GM23338 (cell line): ENCODE measurements around the gene PAPPA. TPM values are rescaled to one million over a fixed set of nuclear protein-coding genes. Genes with fewer than 3 reads are reported as not detected.

Experiments used
- ATAC-seq: fragments of 200-7000 bp; cut with Tn5 transposase; 3 replicates; pipeline ENCODE4 v1.9.1; 2020
- DNase-seq: peaks from one replicate; pipeline ENCODE4 v3.0.0-alpha.2; 2015; ENCODE audit warnings: low spot score
- H2AFZ ChIP-seq: fragments of 200-600 bp; sonication (generic); 2 replicates; pipeline ENCODE4 v1.8.0; 2016; ENCODE audit warnings: antibody characterized with exemption, mild to moderate bottlenecking, moderate library complexity
- H3F3A ChIP-seq: fragments of 200-600 bp; sonication (generic); replicated peaks from 2 replicates; pipeline ENCODE4 v1.8.0; 2017; ENCODE audit warnings: antibody characterized with exemption, mixed run types, low read depth
- H3K27ac ChIP-seq: fragments of 200-600 bp; sonication (generic); 2 replicates; pipeline ENCODE4 v1.6.1; 2016; ENCODE audit warnings: low read depth
- H3K27me3 ChIP-seq: fragments of 200-600 bp; sonication (generic); 2 replicates; pipeline ENCODE4 v1.8.0; 2016; ENCODE audit warnings: mild to moderate bottlenecking, mixed run types, moderate library complexity; ENCODE audit not compliant: insufficient read depth
- H3K36me3 ChIP-seq: fragments of 200-600 bp; sonication (generic); 2 replicates; pipeline ENCODE4 v1.8.0; 2016; ENCODE audit warnings: mild to moderate bottlenecking; ENCODE audit not compliant: insufficient read depth
- H3K4me1 ChIP-seq: fragments of 200-600 bp; sonication (generic); 2 replicates; pipeline ENCODE4 v1.8.0; 2016; ENCODE audit warnings: mild to moderate bottlenecking, moderate library complexity; ENCODE audit not compliant: insufficient read depth
- H3K4me2 ChIP-seq: fragments of 200-600 bp; sonication (generic); 2 replicates; pipeline ENCODE4 v1.7.1; 2017; ENCODE audit warnings: mixed run types
- H3K4me3 ChIP-seq: fragments of 200-600 bp; sonication (generic); 2 replicates; pipeline ENCODE4 v1.6.1; 2016; ENCODE audit warnings: mixed run types
- H3K79me2 ChIP-seq: fragments of 200-600 bp; sonication (generic); replicated peaks from 2 replicates; pipeline ENCODE4 v1.8.0; 2017; ENCODE audit warnings: mild to moderate bottlenecking; ENCODE audit not compliant: insufficient read depth
- H3K9me2 ChIP-seq: fragments of 200-600 bp; sonication (generic); 2 replicates; pipeline ENCODE4 v1.8.0; 2017; ENCODE audit not compliant: insufficient read depth
- H4K20me1 ChIP-seq: fragments of 200-600 bp; sonication (generic); replicated peaks from 2 replicates; pipeline ENCODE4 v1.8.0; 2017; ENCODE audit warnings: mild to moderate bottlenecking; ENCODE audit not compliant: insufficient read depth
- H3K27ac Mint-ChIP-seq: 2 replicates; pipeline ENCODE4 v1.8.0; 2020; ENCODE audit warnings: inconsistent platforms, mild to moderate bottlenecking, moderate library complexity, mixed read lengths
- H3K27me3 Mint-ChIP-seq: 3 replicates; pipeline ENCODE4 v1.8.0; 2022; ENCODE audit warnings: low read depth, mild to moderate bottlenecking, moderate library complexity, mixed read lengths, inconsistent platforms; ENCODE audit not compliant: insufficient read depth, poor library complexity
- H3K36me3 Mint-ChIP-seq: 3 replicates; pipeline ENCODE4 v1.8.0; 2021; ENCODE audit warnings: low read depth, mild to moderate bottlenecking, inconsistent platforms, moderate library complexity, mixed read lengths
- H3K4me1 Mint-ChIP-seq: 3 replicates; pipeline ENCODE4 v1.8.0; 2020; ENCODE audit warnings: mild to moderate bottlenecking, inconsistent platforms, mixed read lengths
- H3K4me3 Mint-ChIP-seq: 3 replicates; pipeline ENCODE4 v1.8.0; 2021; ENCODE audit warnings: moderate library complexity, mild to moderate bottlenecking, inconsistent platforms, mixed read lengths
- H3K9me3 Mint-ChIP-seq: 3 replicates; pipeline ENCODE4 v1.8.0; 2020; ENCODE audit warnings: moderate library complexity, mild to moderate bottlenecking, inconsistent platforms, mixed read lengths
- CREB1 ChIP-seq: fragments of 250-450 bp; sonication (Bioruptor Pico); IDR thresholded peaks from 2 replicates; pipeline ENCODE4 v1.5.0; 2020; ENCODE audit warnings: low read depth, mild to moderate bottlenecking, moderate library complexity
- EZH2 ChIP-seq: fragments of 200-600 bp; sonication (generic); IDR thresholded peaks from one replicate; pipeline ENCODE4 v1.8.0; 2017; ENCODE audit warnings: antibody characterized with exemption, mild to moderate bottlenecking, low read depth; ENCODE audit not compliant: unreplicated experiment
- EZH2phosphoT487 ChIP-seq: fragments of 200-600 bp; sonication (generic); IDR thresholded peaks from one replicate; pipeline ENCODE4 v1.8.1; 2018; ENCODE audit warnings: antibody characterized with exemption; ENCODE audit not compliant: unreplicated experiment
- JUNB ChIP-seq: IDR thresholded peaks from one replicate; pipeline ENCODE4 v1.6.1; 2016; ENCODE audit warnings: antibody characterized with exemption; ENCODE audit not compliant: unreplicated experiment
- NANOG ChIP-seq: IDR thresholded peaks from 2 replicates; pipeline ENCODE4 v1.6.1; 2016; ENCODE audit warnings: antibody characterized with exemption, borderline replicate concordance
- POLR2AphosphoS5 ChIP-seq: IDR thresholded peaks from 2 replicates; pipeline ENCODE4 v1.6.1; 2016; ENCODE audit warnings: antibody characterized with exemption, low read depth
- STAT1 ChIP-seq: IDR thresholded peaks from one replicate; pipeline ENCODE4 v1.6.1; 2016; ENCODE audit warnings: antibody characterized with exemption; ENCODE audit not compliant: unreplicated experiment
- ZNF114 ChIP-seq: fragments of 250-450 bp; sonication (Bioruptor Pico); IDR thresholded peaks from 2 replicates; pipeline ENCODE4 v1.5.0; 2020; ENCODE audit warnings: mild to moderate bottlenecking, moderate library complexity
- ZNF331 ChIP-seq: fragments of 250-450 bp; sonication (Bioruptor Pico); IDR thresholded peaks from 2 replicates; pipeline ENCODE4 v1.5.0; 2020; ENCODE audit warnings: low read depth, mild to moderate bottlenecking, moderate library complexity
- polyA plus RNA-seq: library from polyadenylated mRNA; unstranded; fragments of >200 nt; fragmentation: Nextera tagmentation; extraction: Ambion mirVana; gene quantifications from 2 replicates; pipeline ENCODE4 v1.2.1, GENCODE V29; 2016
- total RNA-seq: library from RNA; depleted of rRNA; stranded (reverse); fragments of >200 nt; shearing (Covaris generic); gene quantifications from 2 replicates; pipeline ENCODE4 v1.2.3, GENCODE V29; 2014
- TF ChIP-seq, protein P1 (sequence below): IDR thresholded peaks from one replicate; pipeline ENCODE4 v1.6.1; 2018; ENCODE audit warnings: antibody characterized with exemption; ENCODE audit not compliant: unreplicated experiment
- TF ChIP-seq, protein P2 (sequence below): IDR thresholded peaks from 2 replicates; pipeline ENCODE4 v1.6.1; 2016; ENCODE audit warnings: antibody characterized with exemption
- TF ChIP-seq, protein P3 (sequence below), 2 experiments: fragments of 200-600 bp in 1 of 2; sonication (generic) in 1 of 2; conservative IDR thresholded peaks; 2 replicates each; pipeline versions ENCODE4 v1.5.1 to v1.6.1; 2016 to 2017; ENCODE audit warnings: antibody characterized with exemption in 2 of 2, low read depth in 2 of 2, mild to moderate bottlenecking in 2 of 2, moderate library complexity in 1 of 2
- TF ChIP-seq, protein P4 (sequence below): fragments of 250-450 bp; sonication (Bioruptor Pico); IDR thresholded peaks from 2 replicates; pipeline ENCODE4 v1.5.0; 2020; ENCODE audit warnings: mild to moderate bottlenecking, moderate library complexity

PAPPA gene
- total and polyA plus RNA-seq, 2 experiments from 2014 or later = 0.38 to 0.66 TPM

DNA sequence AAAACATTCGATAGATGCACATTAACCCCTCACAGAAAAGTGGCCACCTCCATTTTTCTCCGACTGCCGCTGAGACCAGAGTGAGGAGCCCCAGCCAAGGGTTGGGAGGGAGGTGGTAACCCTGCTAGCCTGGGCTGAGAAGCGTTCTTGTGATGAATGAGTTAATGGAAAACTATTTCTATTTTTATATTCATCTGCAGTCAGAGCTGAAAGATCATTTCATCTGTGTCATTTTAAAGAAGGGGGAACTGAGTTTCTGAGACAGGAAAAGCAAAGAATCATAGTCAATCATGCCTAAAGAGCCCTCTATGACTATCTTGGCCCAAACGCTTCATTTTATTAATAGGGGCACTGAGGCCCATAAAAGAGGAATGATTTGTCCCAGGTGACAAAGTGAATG lies 229.5 kb downstream of the PAPPA start:
- Histone ChIP-seq H3K79me2 (no peaks in the 10 kb centered on the region), H4K20me1 (no peaks in the 10 kb centered on the region), H3K36me3 (no peaks in the 10 kb centered on the region), H3K27me3 (no peaks in the 10 kb centered on the region), H3K4me1 (no peaks in the 10 kb centered on the region), H2AFZ (no peak overlapping the region), H3K4me2 (no peak overlapping the region), H3K9me2 (no peaks in the 10 kb centered on the region), H3K27ac (no peak overlapping the region), H3K4me3 (no peak overlapping the region), H3F3A (no peaks in the 10 kb centered on the region)
- Mint-ChIP-seq H3K36me3 (no peaks in the 10 kb centered on the region), H3K4me3 (no peak overlapping the region), H3K4me1 (no peaks in the 10 kb centered on the region), H3K27me3 (peaks cover 5% of the 10 kb centered on the region), H3K9me3 (no peaks in the 10 kb centered on the region), H3K27ac (no peak overlapping the region)
- DNase-seq = no peak
- no peak for ATAC-seq
- TF ChIP-seq EZH2 (no peak), STAT1 (no peak), EZH2phosphoT487 (no peak), POLR2AphosphoS5 (no peak), NANOG (no peak), JUNB (no peak), ZNF331 (no peak), ZNF114 (CRISPR knock-in tag) (no peak), CREB1 (CRISPR knock-in tag) (no peak)
- TF ChIP-seq, protein P1, sequence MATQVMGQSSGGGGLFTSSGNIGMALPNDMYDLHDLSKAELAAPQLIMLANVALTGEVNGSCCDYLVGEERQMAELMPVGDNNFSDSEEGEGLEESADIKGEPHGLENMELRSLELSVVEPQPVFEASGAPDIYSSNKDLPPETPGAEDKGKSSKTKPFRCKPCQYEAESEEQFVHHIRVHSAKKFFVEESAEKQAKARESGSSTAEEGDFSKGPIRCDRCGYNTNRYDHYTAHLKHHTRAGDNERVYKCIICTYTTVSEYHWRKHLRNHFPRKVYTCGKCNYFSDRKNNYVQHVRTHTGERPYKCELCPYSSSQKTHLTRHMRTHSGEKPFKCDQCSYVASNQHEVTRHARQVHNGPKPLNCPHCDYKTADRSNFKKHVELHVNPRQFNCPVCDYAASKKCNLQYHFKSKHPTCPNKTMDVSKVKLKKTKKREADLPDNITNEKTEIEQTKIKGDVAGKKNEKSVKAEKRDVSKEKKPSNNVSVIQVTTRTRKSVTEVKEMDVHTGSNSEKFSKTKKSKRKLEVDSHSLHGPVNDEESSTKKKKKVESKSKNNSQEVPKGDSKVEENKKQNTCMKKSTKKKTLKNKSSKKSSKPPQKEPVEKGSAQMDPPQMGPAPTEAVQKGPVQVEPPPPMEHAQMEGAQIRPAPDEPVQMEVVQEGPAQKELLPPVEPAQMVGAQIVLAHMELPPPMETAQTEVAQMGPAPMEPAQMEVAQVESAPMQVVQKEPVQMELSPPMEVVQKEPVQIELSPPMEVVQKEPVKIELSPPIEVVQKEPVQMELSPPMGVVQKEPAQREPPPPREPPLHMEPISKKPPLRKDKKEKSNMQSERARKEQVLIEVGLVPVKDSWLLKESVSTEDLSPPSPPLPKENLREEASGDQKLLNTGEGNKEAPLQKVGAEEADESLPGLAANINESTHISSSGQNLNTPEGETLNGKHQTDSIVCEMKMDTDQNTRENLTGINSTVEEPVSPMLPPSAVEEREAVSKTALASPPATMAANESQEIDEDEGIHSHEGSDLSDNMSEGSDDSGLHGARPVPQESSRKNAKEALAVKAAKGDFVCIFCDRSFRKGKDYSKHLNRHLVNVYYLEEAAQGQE = no peak
- TF ChIP-seq, protein P2, sequence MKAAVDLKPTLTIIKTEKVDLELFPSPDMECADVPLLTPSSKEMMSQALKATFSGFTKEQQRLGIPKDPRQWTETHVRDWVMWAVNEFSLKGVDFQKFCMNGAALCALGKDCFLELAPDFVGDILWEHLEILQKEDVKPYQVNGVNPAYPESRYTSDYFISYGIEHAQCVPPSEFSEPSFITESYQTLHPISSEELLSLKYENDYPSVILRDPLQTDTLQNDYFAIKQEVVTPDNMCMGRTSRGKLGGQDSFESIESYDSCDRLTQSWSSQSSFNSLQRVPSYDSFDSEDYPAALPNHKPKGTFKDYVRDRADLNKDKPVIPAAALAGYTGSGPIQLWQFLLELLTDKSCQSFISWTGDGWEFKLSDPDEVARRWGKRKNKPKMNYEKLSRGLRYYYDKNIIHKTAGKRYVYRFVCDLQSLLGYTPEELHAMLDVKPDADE = no peak
- TF ChIP-seq, protein P3, sequence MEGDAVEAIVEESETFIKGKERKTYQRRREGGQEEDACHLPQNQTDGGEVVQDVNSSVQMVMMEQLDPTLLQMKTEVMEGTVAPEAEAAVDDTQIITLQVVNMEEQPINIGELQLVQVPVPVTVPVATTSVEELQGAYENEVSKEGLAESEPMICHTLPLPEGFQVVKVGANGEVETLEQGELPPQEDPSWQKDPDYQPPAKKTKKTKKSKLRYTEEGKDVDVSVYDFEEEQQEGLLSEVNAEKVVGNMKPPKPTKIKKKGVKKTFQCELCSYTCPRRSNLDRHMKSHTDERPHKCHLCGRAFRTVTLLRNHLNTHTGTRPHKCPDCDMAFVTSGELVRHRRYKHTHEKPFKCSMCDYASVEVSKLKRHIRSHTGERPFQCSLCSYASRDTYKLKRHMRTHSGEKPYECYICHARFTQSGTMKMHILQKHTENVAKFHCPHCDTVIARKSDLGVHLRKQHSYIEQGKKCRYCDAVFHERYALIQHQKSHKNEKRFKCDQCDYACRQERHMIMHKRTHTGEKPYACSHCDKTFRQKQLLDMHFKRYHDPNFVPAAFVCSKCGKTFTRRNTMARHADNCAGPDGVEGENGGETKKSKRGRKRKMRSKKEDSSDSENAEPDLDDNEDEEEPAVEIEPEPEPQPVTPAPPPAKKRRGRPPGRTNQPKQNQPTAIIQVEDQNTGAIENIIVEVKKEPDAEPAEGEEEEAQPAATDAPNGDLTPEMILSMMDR (conservative IDR thresholded peaks at IDR 0.05; ENCODE audit: low read depth in 2 of 2) = no peak
- TF ChIP-seq, protein P4, sequence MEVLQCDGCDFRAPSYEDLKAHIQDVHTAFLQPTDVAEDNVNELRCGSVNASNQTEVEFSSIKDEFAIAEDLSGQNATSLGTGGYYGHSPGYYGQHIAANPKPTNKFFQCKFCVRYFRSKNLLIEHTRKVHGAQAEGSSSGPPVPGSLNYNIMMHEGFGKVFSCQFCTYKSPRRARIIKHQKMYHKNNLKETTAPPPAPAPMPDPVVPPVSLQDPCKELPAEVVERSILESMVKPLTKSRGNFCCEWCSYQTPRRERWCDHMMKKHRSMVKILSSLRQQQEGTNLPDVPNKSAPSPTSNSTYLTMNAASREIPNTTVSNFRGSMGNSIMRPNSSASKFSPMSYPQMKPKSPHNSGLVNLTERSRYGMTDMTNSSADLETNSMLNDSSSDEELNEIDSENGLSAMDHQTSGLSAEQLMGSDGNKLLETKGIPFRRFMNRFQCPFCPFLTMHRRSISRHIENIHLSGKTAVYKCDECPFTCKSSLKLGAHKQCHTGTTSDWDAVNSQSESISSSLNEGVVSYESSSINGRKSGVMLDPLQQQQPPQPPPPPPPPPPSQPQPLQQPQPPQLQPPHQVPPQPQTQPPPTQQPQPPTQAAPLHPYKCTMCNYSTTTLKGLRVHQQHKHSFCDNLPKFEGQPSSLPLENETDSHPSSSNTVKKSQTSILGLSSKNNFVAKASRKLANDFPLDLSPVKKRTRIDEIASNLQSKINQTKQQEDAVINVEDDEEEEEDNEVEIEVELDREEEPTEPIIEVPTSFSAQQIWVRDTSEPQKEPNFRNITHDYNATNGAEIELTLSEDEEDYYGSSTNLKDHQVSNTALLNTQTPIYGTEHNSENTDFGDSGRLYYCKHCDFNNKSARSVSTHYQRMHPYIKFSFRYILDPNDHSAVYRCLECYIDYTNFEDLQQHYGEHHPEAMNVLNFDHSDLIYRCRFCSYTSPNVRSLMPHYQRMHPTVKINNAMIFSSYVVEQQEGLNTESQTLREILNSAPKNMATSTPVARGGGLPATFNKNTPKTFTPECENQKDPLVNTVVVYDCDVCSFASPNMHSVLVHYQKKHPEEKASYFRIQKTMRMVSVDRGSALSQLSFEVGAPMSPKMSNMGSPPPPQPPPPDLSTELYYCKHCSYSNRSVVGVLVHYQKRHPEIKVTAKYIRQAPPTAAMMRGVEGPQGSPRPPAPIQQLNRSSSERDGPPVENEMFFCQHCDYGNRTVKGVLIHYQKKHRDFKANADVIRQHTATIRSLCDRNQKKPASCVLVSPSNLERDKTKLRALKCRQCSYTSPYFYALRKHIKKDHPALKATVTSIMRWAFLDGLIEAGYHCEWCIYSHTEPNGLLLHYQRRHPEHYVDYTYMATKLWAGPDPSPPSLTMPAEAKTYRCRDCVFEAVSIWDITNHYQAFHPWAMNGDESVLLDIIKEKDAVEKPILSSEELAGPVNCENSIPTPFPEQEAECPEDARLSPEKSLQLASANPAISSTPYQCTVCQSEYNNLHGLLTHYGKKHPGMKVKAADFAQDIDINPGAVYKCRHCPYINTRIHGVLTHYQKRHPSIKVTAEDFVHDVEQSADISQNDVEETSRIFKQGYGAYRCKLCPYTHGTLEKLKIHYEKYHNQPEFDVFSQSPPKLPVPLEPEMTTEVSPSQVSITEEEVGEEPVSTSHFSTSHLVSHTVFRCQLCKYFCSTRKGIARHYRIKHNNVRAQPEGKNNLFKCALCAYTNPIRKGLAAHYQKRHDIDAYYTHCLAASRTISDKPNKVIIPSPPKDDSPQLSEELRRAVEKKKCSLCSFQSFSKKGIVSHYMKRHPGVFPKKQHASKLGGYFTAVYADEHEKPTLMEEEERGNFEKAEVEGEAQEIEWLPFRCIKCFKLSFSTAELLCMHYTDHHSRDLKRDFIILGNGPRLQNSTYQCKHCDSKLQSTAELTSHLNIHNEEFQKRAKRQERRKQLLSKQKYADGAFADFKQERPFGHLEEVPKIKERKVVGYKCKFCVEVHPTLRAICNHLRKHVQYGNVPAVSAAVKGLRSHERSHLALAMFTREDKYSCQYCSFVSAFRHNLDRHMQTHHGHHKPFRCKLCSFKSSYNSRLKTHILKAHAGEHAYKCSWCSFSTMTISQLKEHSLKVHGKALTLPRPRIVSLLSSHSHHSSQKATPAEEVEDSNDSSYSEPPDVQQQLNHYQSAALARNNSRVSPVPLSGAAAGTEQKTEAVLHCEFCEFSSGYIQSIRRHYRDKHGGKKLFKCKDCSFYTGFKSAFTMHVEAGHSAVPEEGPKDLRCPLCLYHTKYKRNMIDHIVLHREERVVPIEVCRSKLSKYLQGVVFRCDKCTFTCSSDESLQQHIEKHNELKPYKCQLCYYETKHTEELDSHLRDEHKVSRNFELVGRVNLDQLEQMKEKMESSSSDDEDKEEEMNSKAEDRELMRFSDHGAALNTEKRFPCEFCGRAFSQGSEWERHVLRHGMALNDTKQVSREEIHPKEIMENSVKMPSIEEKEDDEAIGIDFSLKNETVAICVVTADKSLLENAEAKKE = no peak
